Heart left ventricle (tissue), 16 donors: ENCODE results near the gene SERINC3. TPM values are rescaled to one million over a fixed set of nuclear protein-coding genes. Genes with fewer than 3 reads are reported as not detected.

Source experiments
- ATAC-seq, 4 donors: fragments of 200-7000 bp; cut with Tn5 transposase; one replicate each; pipeline ENCODE4 v1.9.1; 2020 to 2022; ENCODE audit warnings: moderate library complexity in 4 of 4, mild to moderate bottlenecking in 3 of 4, moderate number of reproducible peaks in 1 of 4
- DNase-seq, 5 donors: peaks; one replicate each; pipeline ENCODE4 v3.0.0-alpha.2; 2020
- H3K27ac ChIP-seq, 12 donors: fragments of 200-600 bp; sonication (generic) in 4 of 12; one replicate each; pipeline versions ENCODE4 v1.5.0 to v1.8.0; 2016 to 2022; ENCODE audit warnings: mild to moderate bottlenecking in 2 of 12
- H3K27me3 ChIP-seq, 9 donors: fragments of 200-600 bp; sonication (generic) in 2 of 9; one replicate each; pipeline versions ENCODE4 v1.5.1 to v1.8.0; 2016 to 2022; ENCODE audit warnings: mild to moderate bottlenecking in 3 of 9
- H3K36me3 ChIP-seq, 9 donors: fragments of 200-600 bp; sonication (generic) in 2 of 9; one replicate each; pipeline versions ENCODE4 v1.5.0 to v1.8.0; 2018 to 2022; ENCODE audit warnings: mild to moderate bottlenecking in 2 of 9
- H3K4me1 ChIP-seq, 12 donors: fragments of 200-600 bp; sonication (generic) in 4 of 12; one replicate each; pipeline versions ENCODE4 v1.5.0 to v1.8.0; 2016 to 2022; ENCODE audit warnings: mild to moderate bottlenecking in 3 of 12
- H3K4me3 ChIP-seq, 12 donors: fragments of 200-600 bp; sonication (generic) in 4 of 12; one replicate each; pipeline versions ENCODE4 v1.5.0 to v1.8.0; 2017 to 2022; ENCODE audit warnings: mild to moderate bottlenecking in 9 of 12, moderate library complexity in 4 of 12
- H3K9me3 ChIP-seq, 12 donors: fragments of 200-600 bp; sonication (generic) in 4 of 12; one replicate each; pipeline versions ENCODE4 v1.5.0 to v1.8.0; 2016 to 2022; ENCODE audit warnings: mild to moderate bottlenecking in 1 of 12
- POLR2A ChIP-seq, 2 donors: fragments of 450-650 bp; IDR thresholded peaks; one replicate each; pipeline ENCODE4 v1.6.1; 2017; ENCODE audit warnings: antibody characterized with exemption in 2 of 2, mild to moderate bottlenecking in 2 of 2, moderate library complexity in 2 of 2
- WGBS, 4 donors: extraction: QIAGEN DNeasy Blood & Tissue Kit in 2 of 4; methylation state at CpG; one replicate each; pipeline versions ENCODE4 v1.1.5 to v1.1.7; 2013 to 2018; 5-methylcytosine and 5-hydroxymethylcytosine counted together
- intact Hi-C, 10 donors: fragments of 100-400 bp; cut with DNase I; formaldehyde crosslinking; loops; one replicate each; pipeline versions ENCODE4 v1.11.1 to v1.14.2; 2022
- polyA plus RNA-seq, 2 donors: library from polyadenylated mRNA; stranded (reverse); fragments of 200-250 nt; gene quantifications; one replicate each; pipeline ENCODE4 v1.2.3, GENCODE V29; 2013
- total RNA-seq, 9 donors: library from RNA; depleted of rRNA in 2 of 9; stranded (reverse); fragments of >200 nt in 2 of 9; fragmentation: NEBNext Ultra II Directional in 3 of 9; extraction: Animal tissue kit (Norgen Biotek cat#: 25700) in 3 of 9; gene quantifications; one replicate each; pipeline versions ENCODE4 v1.1.0 to v1.2.4, GENCODE V29; 2016 to 2023
- TF ChIP-seq, protein P1 (sequence below), 12 donors: fragments of 200-600 bp; sonication (generic) in 4 of 12; IDR thresholded peaks; one replicate each; pipeline versions ENCODE4 v1.5.0 to v1.8.0; 2018 to 2022; ENCODE audit warnings: antibody characterized with exemption in 12 of 12, mild to moderate bottlenecking in 5 of 12
- donor health status: ischemic (EF 13 %, LVEDD 7.1; RV severe dilation, severe dysfunction).
- donor health status: healthy with polysubstance abuse.
- donor health status: DM: no; HTN: yes; CAD: no.
- donor health status: DM: no; HTN: no; CAD: no.
- donor health status: ischemic (EF 25% LVEDD 6.9; RV normal size, moderate dysfunction).
- donor health status: ischemic (EF 25% LVEDD 5.7; RV mildly dilated, moderate dysfunction).
- donor health status: healthy.
- donor health status: DM: yes; HTN: yes; CAD: no.
- donor health status: ischemic (EF 35%, LVEDD 5.7; RV mildly dilated, moderate dysfunction).
- donor health status: nonischemic (EF 11% LVEDD 7.7; RV severe dilation, severe dysfunction).
- donor health status: DM: yes; HTN: yes; CAD: no.
- donor health status: PGD.
- donor health status: ischemic (EF 29% LVEDD 5.4; RV normal size, mild dysfunction).
- donor health status: nonischemic (EF 23%, LVEDD 6.1; RV moderate dilation, normal function).

The SERINC3 gene
- total and polyA plus RNA-seq, 11 donors = 32.9 to 114 (median 96.2) TPM

DNA sequence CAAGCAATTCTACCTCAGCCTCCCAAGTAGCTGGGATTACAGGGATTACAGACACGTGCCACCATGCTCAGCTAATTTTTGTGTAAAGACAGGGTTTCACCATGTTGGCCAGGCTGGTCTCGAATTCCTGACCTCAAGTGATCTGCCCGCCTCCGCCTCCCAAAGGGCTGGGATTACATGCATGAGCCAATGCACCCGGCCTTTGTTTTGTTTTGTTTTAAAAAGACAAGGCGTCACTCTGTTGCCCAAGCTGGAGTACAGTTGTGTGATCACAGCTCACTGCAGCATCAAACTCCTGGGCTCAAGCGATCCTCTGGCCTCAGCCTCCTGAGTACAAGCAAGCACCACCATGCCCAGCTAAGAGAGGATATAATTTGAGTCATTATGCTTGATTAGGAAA, 5.4 kb downstream of the SERINC3 start:
- WGBS, 4 donors = 52 to 68% (median 61%) methylated on average over 7 of the region's 7 CpGs

DNA sequence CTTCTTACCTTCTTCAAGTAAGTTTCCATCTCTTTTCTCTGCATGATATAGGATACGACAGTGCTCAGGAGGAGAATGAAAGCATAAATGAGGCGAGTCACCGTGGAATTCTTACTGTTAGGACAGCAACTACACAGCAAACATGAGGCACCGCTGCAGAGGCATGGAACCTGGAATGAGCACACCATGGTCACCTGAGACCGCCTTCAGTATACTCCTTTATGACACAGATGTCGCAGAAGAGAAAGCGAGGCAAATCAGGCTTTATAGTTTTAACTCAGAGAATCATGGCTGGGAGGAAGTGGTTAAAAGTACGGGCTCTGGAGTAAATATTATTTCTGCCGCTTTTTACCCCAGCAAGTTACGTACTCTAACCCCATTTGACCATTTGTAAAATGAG, 8.0 kb downstream of the SERINC3 start:
- peaks cover 0 to 50% (median 40%) of the 10 kb centered on the region in 12 donors for H3K4me1 ChIP-seq
- ATAC-seq (no peak), DNase-seq (no peak)
- TF ChIP-seq, protein P1, sequence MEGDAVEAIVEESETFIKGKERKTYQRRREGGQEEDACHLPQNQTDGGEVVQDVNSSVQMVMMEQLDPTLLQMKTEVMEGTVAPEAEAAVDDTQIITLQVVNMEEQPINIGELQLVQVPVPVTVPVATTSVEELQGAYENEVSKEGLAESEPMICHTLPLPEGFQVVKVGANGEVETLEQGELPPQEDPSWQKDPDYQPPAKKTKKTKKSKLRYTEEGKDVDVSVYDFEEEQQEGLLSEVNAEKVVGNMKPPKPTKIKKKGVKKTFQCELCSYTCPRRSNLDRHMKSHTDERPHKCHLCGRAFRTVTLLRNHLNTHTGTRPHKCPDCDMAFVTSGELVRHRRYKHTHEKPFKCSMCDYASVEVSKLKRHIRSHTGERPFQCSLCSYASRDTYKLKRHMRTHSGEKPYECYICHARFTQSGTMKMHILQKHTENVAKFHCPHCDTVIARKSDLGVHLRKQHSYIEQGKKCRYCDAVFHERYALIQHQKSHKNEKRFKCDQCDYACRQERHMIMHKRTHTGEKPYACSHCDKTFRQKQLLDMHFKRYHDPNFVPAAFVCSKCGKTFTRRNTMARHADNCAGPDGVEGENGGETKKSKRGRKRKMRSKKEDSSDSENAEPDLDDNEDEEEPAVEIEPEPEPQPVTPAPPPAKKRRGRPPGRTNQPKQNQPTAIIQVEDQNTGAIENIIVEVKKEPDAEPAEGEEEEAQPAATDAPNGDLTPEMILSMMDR (IDR thresholded peaks at IDR 0.05) = no peak
- TF ChIP-seq POLR2A (IDR thresholded peaks at IDR 0.05) = no peak
- peaks cover 0 to 66% (median 49%) of the 10 kb centered on the region in 9 donors for H3K36me3 ChIP-seq
- H3K27me3 ChIP-seq = no peaks in the 10 kb centered on the region
- WGBS, 4 donors = 84 to 91% (median 86%) methylated on average over 10 of the region's 10 CpGs
- H3K4me3 ChIP-seq = no peak overlapping the region
- intact Hi-C loops = no loop called here
- no peak overlapping the region for H3K27ac ChIP-seq
- H3K9me3 ChIP-seq = no peaks in the 10 kb centered on the region

More for the DNA sequence above, 5.4 kb downstream of the SERINC3 start:
- H3K36me3 ChIP-seq = peaks cover 0 to 39% (median 23%) of the 10 kb centered on the region in 9 donors
- no peaks in the 10 kb centered on the region for H3K27me3 ChIP-seq
- H3K4me1 ChIP-seq = peaks cover 10 to 73% (median 62%) of the 10 kb centered on the region in 12 donors
- no peak overlapping the region for H3K27ac ChIP-seq
- intact Hi-C loops = no loop called here
- no peak overlapping the region for H3K4me3 ChIP-seq
- H3K9me3 ChIP-seq = no peaks in the 10 kb centered on the region
- peak in 2 of 4 donors; percentile 11 to 37 for ATAC-seq
- DNase-seq = no peak
- TF ChIP-seq, protein P1 (IDR thresholded peaks at IDR 0.05) = no peak
- no peak for TF ChIP-seq POLR2A (IDR thresholded peaks at IDR 0.05)

DNA sequence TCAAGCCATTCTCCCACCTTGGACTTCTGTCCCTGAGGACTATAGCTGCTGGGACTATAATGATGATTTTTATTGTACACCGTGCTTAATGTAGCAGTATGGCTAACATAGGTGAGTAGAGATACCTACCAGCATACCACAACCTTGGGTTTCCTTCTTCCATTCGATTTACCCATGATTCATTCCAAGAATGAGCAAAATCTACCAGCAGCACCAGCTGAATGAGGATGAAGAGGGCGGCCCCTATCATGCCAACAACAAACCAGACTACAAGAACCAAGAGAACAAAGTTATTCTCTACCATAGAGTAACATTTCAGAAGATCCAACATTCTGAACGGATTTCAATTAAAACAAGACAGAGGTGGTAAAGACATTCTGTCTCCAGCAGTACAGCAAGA, 12.1 kb downstream of the SERINC3 start:
- Histone ChIP-seq H3K4me1 (peaks cover 0 to 13% (median 3%) of the 10 kb centered on the region in 12 donors), H3K27ac (no peak overlapping the region), H3K27me3 (no peaks in the 10 kb centered on the region), H3K9me3 (no peaks in the 10 kb centered on the region), H3K36me3 (peaks cover 0 to 96% (median 89%) of the 10 kb centered on the region in 9 donors), H3K4me3 (no peak overlapping the region)
- intact Hi-C loops = loop anchor here in 1 of 10 donors (10.0 kb wide), 1 partner anchor 385 kb away; no protein-coding TSS in a partner anchor
- 90 to 96% (median 91%) methylated on average over 4 of the region's 4 CpGs for WGBS, 4 donors
- no peak for ATAC-seq
- DNase-seq = no peak
- TF ChIP-seq, protein P1 (IDR thresholded peaks at IDR 0.05) = no peak

DNA sequence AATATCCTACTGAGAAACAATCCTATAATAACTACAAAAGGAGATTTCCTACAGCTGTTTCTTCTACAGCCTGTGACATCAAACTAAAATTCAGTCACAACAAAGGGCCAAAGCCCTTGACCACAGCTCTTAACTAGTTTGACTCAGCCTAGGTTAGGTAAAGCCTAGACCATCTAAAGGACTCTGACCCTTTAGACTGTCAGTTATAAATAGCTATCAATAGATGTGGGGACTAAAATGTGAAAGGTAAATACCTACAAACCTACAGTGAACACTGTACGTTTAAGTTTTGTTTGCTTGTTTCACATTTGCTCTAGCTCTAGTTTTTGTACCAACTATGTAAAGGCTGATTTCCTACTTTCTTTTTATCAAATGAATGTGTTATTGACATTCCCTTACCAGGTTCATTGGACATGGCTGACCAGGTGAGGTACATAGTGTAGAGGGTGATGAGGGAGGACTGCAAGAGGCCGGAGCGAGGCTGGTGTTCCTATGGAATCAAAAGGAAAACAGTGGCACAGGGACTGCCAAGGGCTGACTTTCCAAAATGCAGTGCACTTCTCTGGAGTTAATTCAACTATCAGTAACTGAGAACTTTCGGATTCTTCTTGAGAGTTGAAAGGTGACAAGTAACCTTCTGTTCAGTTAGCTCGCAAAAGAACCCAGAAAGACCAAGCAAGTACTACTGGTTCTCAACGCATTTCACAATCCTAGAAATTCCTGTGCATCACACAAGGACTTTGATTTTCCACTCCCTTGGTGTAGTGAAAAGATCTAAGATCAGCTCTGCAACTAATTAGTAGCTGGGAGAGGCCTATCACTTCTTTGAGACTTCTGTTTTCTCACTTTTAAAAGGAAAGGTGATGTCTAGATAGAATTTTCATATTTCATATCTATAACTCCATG, 17.2 kb downstream of the SERINC3 start:
- Histone ChIP-seq H3K27me3 (no peaks in the 10 kb centered on the region), H3K4me3 (no peak overlapping the region), H3K36me3 (peaks cover 0 to 100% (median 100%) of the 10 kb centered on the region in 9 donors), H3K9me3 (no peaks in the 10 kb centered on the region), H3K4me1 (peaks cover 0 to 18% (median 7%) of the 10 kb centered on the region in 12 donors), H3K27ac (no peak overlapping the region)
- TF ChIP-seq POLR2A (IDR thresholded peaks at IDR 0.05) = no peak
- TF ChIP-seq, protein P1 (IDR thresholded peaks at IDR 0.05) = no peak
- ATAC-seq = no peak
- intact Hi-C loops = loop anchor here in 1 of 10 donors (10.0 kb wide), 1 partner anchor 390 kb away; no protein-coding TSS in a partner anchor
- 93 to 95% (median 94%) methylated on average over 6 of the region's 6 CpGs for WGBS, 4 donors
- DNase-seq = no peak
